HCT116 (cell line): ENCODE measurements around the gene ITPR1. TPM values are rescaled to one million over a fixed set of nuclear protein-coding genes. Genes with fewer than 3 reads are reported as not detected.

ENCODE experiments used
- ATAC-seq: fragments of 200-7000 bp; cut with Tn5 transposase; 2 replicates; pipeline ENCODE4 v1.9.1; 2020; ENCODE audit warnings: mild to moderate bottlenecking, moderate library complexity
- BruUV-seq: library from RNA; stranded (reverse); fragments of 400-500 nt; replicated peaks from 2 replicates; lab custom pipeline; 2021; lab: Mats Ljungman, UMichigan
- CTCF ChIA-PET: fragments of 300-600 bp; sonication (Branson Sonifier 250); formaldehyde crosslinking; loops from one replicate; lab custom pipeline; 2021; ENCODE audit warnings: antibody characterized with exemption; lab: Charles Lee
- POLR2A ChIA-PET: fragments of 300-600, 350-600 bp; sonication (Branson Sonifier 250); formaldehyde crosslinking; loops from one replicate; lab custom pipeline; 2021; ENCODE audit warnings: antibody characterized with exemption; lab: Charles Lee
- RAD21 ChIA-PET, 2 experiments: fragments of 300-600 bp; sonication (Branson Sonifier 250); formaldehyde crosslinking; loops; one replicate each; lab custom pipeline; 2023; ENCODE audit warnings: low total read pairs in 2 of 2; ENCODE audit not compliant: uncharacterized antibody in 2 of 2, unreplicated experiment in 2 of 2, low non-redundant PET in 1 of 2; lab: Charles Lee
- DNase-seq: peaks from one replicate; pipeline ENCODE4 v3.0.0-alpha.2; 2010; ENCODE audit warnings: low read depth, low spot score
- H2AFZ ChIP-seq: fragments of 200-600 bp; shearing (Covaris generic), sonication (generic); 2 replicates; pipeline ENCODE4 v1.6.1; 2017; ENCODE audit warnings: low read depth, mixed run types, mixed read lengths, antibody characterized with exemption, low read length; ENCODE audit not compliant: poor library complexity, severe bottlenecking
- H3K27ac ChIP-seq: 2 replicates; pipeline ENCODE4 v1.5.1; 2012; ENCODE audit warnings: low read depth, low read length
- H3K27me3 ChIP-seq: fragments of 200-600 bp; sonication (generic); 2 replicates; pipeline ENCODE4 v1.6.1; 2016; ENCODE audit warnings: mixed run types, low read length, mixed read lengths; ENCODE audit not compliant: insufficient read depth
- H3K36me3 ChIP-seq, 2 experiments: fragments of 200-500 bp in 1 of 2; fragments of 200-600 bp in 1 of 2; sonication (Bioruptor generic) in 1 of 2; sonication (generic) in 1 of 2; 2 replicates each; pipeline versions ENCODE4 v1.5.1 to v1.6.1; 2014 to 2016; ENCODE audit warnings: low read length in 2 of 2, inconsistent platforms in 1 of 2, mixed read lengths in 1 of 2, mixed run types in 1 of 2; ENCODE audit not compliant: insufficient read depth in 2 of 2, control insufficient read depth in 1 of 2
- H3K4me1 ChIP-seq, 2 experiments: fragments of 200-600 bp in 1 of 2; sonication (generic) in 1 of 2; 2 replicates each; pipeline versions ENCODE4 v1.5.1 to v1.6.1; 2012 to 2017; ENCODE audit warnings: low read length in 2 of 2, inconsistent platforms in 1 of 2, mild to moderate bottlenecking in 1 of 2, mixed read lengths in 1 of 2, mixed run types in 1 of 2, moderate library complexity in 1 of 2; ENCODE audit not compliant: insufficient read depth in 2 of 2, control insufficient read depth in 1 of 2
- H3K4me2 ChIP-seq: fragments of 200-600 bp; sonication (generic); 2 replicates; pipeline ENCODE4 v1.6.1; 2017; ENCODE audit warnings: mixed run types, low read length, mixed read lengths
- H3K4me3 ChIP-seq, 2 experiments: fragments of 200-600 bp in 1 of 2; sonication (generic) in 1 of 2; replicated peaks in 1 of 2; 2 replicates each; pipeline ENCODE4 v1.5.1; 2011 to 2016; ENCODE audit warnings: low read length in 2 of 2, control low read depth in 1 of 2, low read depth in 1 of 2, mild to moderate bottlenecking in 1 of 2, mixed read lengths in 1 of 2, mixed run types in 1 of 2
- H3K79me2 ChIP-seq: fragments of 200-600 bp; sonication (generic); 2 replicates; pipeline ENCODE4 v1.6.1; 2017; ENCODE audit warnings: mild to moderate bottlenecking, mixed run types, low read length, moderate library complexity, mixed read lengths; ENCODE audit not compliant: insufficient read depth
- H3K9ac ChIP-seq: fragments of 200-600 bp; sonication (generic); 2 replicates; pipeline ENCODE4 v1.6.1; 2016; ENCODE audit warnings: low read length, mixed read lengths
- H3K9me2 ChIP-seq: fragments of 200-600 bp; sonication (generic), shearing (Covaris generic); 2 replicates; pipeline ENCODE4 v1.6.1; 2017; ENCODE audit warnings: mixed run types, mild to moderate bottlenecking, moderate library complexity; ENCODE audit not compliant: insufficient read depth
- H3K9me3 ChIP-seq, 2 experiments: fragments of 200-500 bp in 1 of 2; fragments of 200-600 bp in 1 of 2; sonication (Bioruptor generic) in 1 of 2; sonication (generic) in 1 of 2; 2 replicates each; pipeline ENCODE4 v1.6.1; 2014 to 2017; ENCODE audit warnings: low read length in 2 of 2, mixed read lengths in 2 of 2, inconsistent platforms in 1 of 2, low read depth in 1 of 2, mild to moderate bottlenecking in 1 of 2, mixed run types in 1 of 2, moderate library complexity in 1 of 2; ENCODE audit not compliant: control insufficient read depth in 1 of 2, insufficient read depth in 1 of 2
- H4K20me1 ChIP-seq: fragments of 200-600 bp; sonication (generic), shearing (Covaris generic); 2 replicates; pipeline ENCODE4 v1.6.1; 2017; ENCODE audit warnings: mixed run types, mild to moderate bottlenecking, moderate library complexity; ENCODE audit not compliant: insufficient read depth
- ATF3 ChIP-seq: IDR thresholded peaks from 2 replicates; pipeline ENCODE4 v1.6.1; 2012
- CBX3 ChIP-seq: IDR thresholded peaks from 2 replicates; pipeline ENCODE4 v1.6.1; 2012; ENCODE audit warnings: low read depth
- CEBPB ChIP-seq: IDR thresholded peaks from 2 replicates; pipeline ENCODE4 v1.6.1; 2012; ENCODE audit warnings: low read depth
- CTCF ChIP-seq, 3 experiments: fragments of 200-600 bp in 1 of 3; sonication (generic) in 1 of 3; IDR thresholded peaks in 2 of 3; conservative IDR thresholded peaks in 1 of 3; 2 replicates each; pipeline ENCODE4 v1.5.1; 2012 to 2017; ENCODE audit warnings: low read depth in 2 of 3, low read length in 2 of 3, antibody characterized with exemption in 1 of 3, borderline replicate concordance in 1 of 3, control low read depth in 1 of 3, mild to moderate bottlenecking in 1 of 3, mixed read lengths in 1 of 3, mixed run types in 1 of 3, moderate library complexity in 1 of 3; ENCODE audit not compliant: insufficient read depth in 1 of 3
- ELF1 ChIP-seq: IDR thresholded peaks from 2 replicates; pipeline ENCODE4 v1.6.1; 2012; ENCODE audit warnings: low read depth, borderline replicate concordance
- FOSL1 ChIP-seq: IDR thresholded peaks from 2 replicates; pipeline ENCODE4 v1.6.1; 2012; ENCODE audit warnings: low read depth
- MAX ChIP-seq: IDR thresholded peaks from 2 replicates; pipeline ENCODE4 v1.6.1; 2012
- REST ChIP-seq: IDR thresholded peaks from 2 replicates; pipeline ENCODE4 v1.6.1; 2012; ENCODE audit warnings: low read depth
- SIN3A ChIP-seq: IDR thresholded peaks from 2 replicates; pipeline ENCODE4 v1.6.1; 2012; ENCODE audit warnings: low read depth
- SRF ChIP-seq: IDR thresholded peaks from 2 replicates; pipeline ENCODE4 v1.6.1; 2012; ENCODE audit warnings: low read depth
- TCF7L2 ChIP-seq: IDR thresholded peaks from 2 replicates; pipeline ENCODE4 v1.7.0; 2011; ENCODE audit warnings: borderline replicate concordance, inconsistent platforms; ENCODE audit not compliant: insufficient read depth, insufficient read length; ENCODE audit errors: extremely low read depth
- ZNF274 ChIP-seq: fragments of 200-500 bp; sonication (Bioruptor generic); IDR thresholded peaks from 2 replicates; pipeline ENCODE4 v1.6.1; 2014; ENCODE audit warnings: mild to moderate bottlenecking, low read depth, low read length, inconsistent platforms
- intact Hi-C: fragments of 100-400 bp; cut with micrococcal nuclease; formaldehyde crosslinking; loops from 2 replicates; pipeline ENCODE4 v1.10.0; 2022
- total RNA-seq: library from RNA; stranded (reverse); gene quantifications from one replicate; pipeline ENCODE4 v1.2.1, GENCODE V29; 2021; ENCODE audit not compliant: unreplicated experiment

ITPR1 gene
- total RNA-seq, 1 experiment from 2014 or later: 9.2 TPM

GRCh38 chr3:4718179-4718736 is 225.1 kb downstream of the ITPR1 start:
- ATAC-seq: no peak
- Histone ChIP-seq H3K4me2 (no peak overlapping the region), H3K9me3 (no peaks in the 10 kb centered on the region), H3K79me2 (no peaks in the 10 kb centered on the region), H3K27ac (no peak overlapping the region), H3K9ac (no peak overlapping the region), H4K20me1 (no peaks in the 10 kb centered on the region), H3K36me3 (no peaks in the 10 kb centered on the region), H3K4me3 (no peak overlapping the region), H3K9me2 (no peaks in the 10 kb centered on the region), H3K27me3 (no peaks in the 10 kb centered on the region), H2AFZ (no peak overlapping the region), H3K4me1 (peaks cover 16 to 30% of the 10 kb centered on the region in 2 experiments; a peak in 3 of 4 replicates)
- ChIA-PET CTCF (interaction anchor here (1.2 kb wide), 1 partner anchor 339 kb away, joined by 3 read pairs; no protein-coding TSS in a partner anchor), POLR2A (no interaction called here), RAD21 (no interaction called here)
- DNase-seq: no peak
- no TSS peak for BruUV-seq
- intact Hi-C loops: no loop called here
- no peak for TF ChIP-seq MAX

GRCh38 chr3:4719046-4719501 is 225.9 kb downstream of the ITPR1 start:
- DNase-seq (no peak), ATAC-seq (no peak)
- H3K36me3 ChIP-seq: no peaks in the 10 kb centered on the region
- ChIA-PET POLR2A (no interaction called here), RAD21 (no interaction called here), CTCF (interaction anchor here (0.6 to 2.5 kb wide), 3 partner anchors 257 to 339 kb away, joined by 3 to 18 read pairs (median 4); no protein-coding TSS in a partner anchor)
- H2AFZ ChIP-seq: no peak overlapping the region
- no peaks in the 10 kb centered on the region for H3K9me2 ChIP-seq
- H3K27ac ChIP-seq: no peak overlapping the region
- intact Hi-C loops: no loop called here
- no peaks in the 10 kb centered on the region for H3K9me3 ChIP-seq
- no peaks in the 10 kb centered on the region for H3K27me3 ChIP-seq
- no peaks in the 10 kb centered on the region for H4K20me1 ChIP-seq
- no peak overlapping the region for H3K4me3 ChIP-seq
- BruUV-seq: no TSS peak
- no peak overlapping the region for H3K9ac ChIP-seq
- TF ChIP-seq CEBPB (no peak), SRF (no peak), CBX3 (no peak), TCF7L2 (no peak), CTCF (IDR thresholded peaks at IDR 0.05 in 2 of 3, conservative IDR thresholded peaks at IDR 0.05 in 1 of 3; ENCODE audit: borderline replicate concordance in 1 of 3, insufficient read depth in 1 of 3, low read depth in 2 of 3, low read length in 2 of 3) (no peak), FOSL1 (no peak), ATF3 (no peak), ZNF274 (no peak), REST (no peak), ELF1 (no peak), MAX (no peak), SIN3A (no peak)
- no peak overlapping the region for H3K4me2 ChIP-seq
- no peaks in the 10 kb centered on the region for H3K79me2 ChIP-seq
- peaks cover 16 to 30% of the 10 kb centered on the region in 2 experiments; a peak in 3 of 4 replicates for H3K4me1 ChIP-seq
